Effector memory CD8-positive, alpha-beta T cell (primary cell): ENCODE measurements around the gene AOX1.
"Not testable (repeated sequence)": the region's sequence is repeated elsewhere in the genome, so short reads cannot be mapped to it uniquely, and the experiment has no call there.

Experiments
- ATAC-seq: fragments of 150-1000 bp; cut with Tn5 transposase; replicated peaks from 2 replicates; pipeline ENCODE4 v1.10.0; 2021; ENCODE audit warnings: mild to moderate bottlenecking, moderate library complexity
- DNase-seq, 3 experiments: peaks; one replicate each; pipeline ENCODE4 v3.0.0; 2021
- H3K27ac Mint-ChIP-seq, 2 donors: one replicate each; pipeline ENCODE4 v1.8.0; 2022; ENCODE audit warnings: mild to moderate bottlenecking in 2 of 2, mixed read lengths in 2 of 2, moderate library complexity in 2 of 2
- H3K27me3 Mint-ChIP-seq, 2 donors: one replicate each; pipeline ENCODE4 v1.8.0; 2022; ENCODE audit warnings: mixed read lengths in 2 of 2
- H3K36me3 Mint-ChIP-seq: one replicate; pipeline ENCODE4 v1.8.0; 2022; ENCODE audit warnings: mild to moderate bottlenecking, moderate library complexity, mixed read lengths; ENCODE audit not compliant: insufficient read depth
- H3K4me1 Mint-ChIP-seq, 2 donors: one replicate each; pipeline ENCODE4 v1.8.0; 2022; ENCODE audit warnings: low read depth in 2 of 2, mixed read lengths in 2 of 2
- H3K4me3 Mint-ChIP-seq, 2 donors: one replicate each; pipeline ENCODE4 v1.8.0; 2022; ENCODE audit warnings: mild to moderate bottlenecking in 2 of 2, mixed read lengths in 2 of 2, moderate library complexity in 2 of 2
- H3K9me3 Mint-ChIP-seq, 2 donors: one replicate each; pipeline ENCODE4 v1.8.0; 2022; ENCODE audit warnings: mixed read lengths in 2 of 2

Gene AOX1

DNA sequence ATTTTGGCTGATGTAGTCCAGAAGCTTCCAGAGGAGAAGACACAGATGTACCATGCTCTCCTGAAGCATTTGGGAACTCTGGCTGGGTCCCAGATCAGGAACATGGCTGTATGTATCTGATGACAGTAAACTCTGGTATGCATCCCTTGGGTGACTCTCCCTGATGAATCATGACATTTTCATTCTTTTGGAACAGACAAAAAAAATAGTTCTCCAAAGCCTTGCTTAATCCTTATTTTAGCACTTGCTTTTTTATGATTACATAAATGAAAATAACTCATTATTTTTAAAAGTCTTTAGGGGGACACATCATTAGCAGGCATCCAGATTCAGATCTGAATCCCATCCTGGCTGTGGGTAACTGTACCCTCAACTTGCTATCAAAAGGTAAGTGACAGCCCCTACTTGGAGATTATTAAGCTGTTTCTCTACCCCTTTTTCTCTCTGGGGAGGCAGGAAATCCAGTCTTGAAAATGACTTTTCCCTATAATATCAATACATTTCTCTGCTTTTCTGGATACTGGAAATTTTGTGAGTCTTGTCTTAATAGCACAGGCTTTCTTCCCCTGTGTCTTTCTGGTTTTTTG, 23.3 kb downstream of the AOX1 start:
- Mint-ChIP-seq H3K4me3 (no peak overlapping the region), H3K9me3 (no peaks in the 10 kb centered on the region), H3K27ac (no peak overlapping the region), H3K27me3 (peaks cover 62 to 70% of the 10 kb centered on the region in 2 donors), H3K36me3 (no peaks in the 10 kb centered on the region), H3K4me1 (no peaks in the 10 kb centered on the region)
- no peak for DNase-seq
- ATAC-seq = no peak

DNA sequence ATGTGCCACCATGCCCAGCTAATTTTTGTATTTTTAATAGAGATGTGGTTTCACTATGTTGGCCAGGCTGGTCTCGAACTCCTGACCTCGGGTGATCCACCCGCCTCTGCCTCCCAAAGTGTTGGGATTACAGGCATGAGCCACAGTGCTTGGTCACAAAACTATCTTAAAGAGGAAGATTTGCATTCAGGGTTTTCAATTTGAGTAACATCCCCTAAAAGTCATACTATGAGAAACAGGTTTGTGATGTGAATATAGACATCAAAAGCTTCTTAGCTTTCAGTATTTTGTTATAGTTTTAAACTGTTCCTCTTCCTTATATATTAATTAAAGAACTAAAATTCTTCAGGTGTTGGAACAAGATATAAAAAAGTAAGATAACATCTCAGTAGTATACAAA, 24.4 kb downstream of the AOX1 start:
- not testable (repeated sequence) for H3K4me3 Mint-ChIP-seq, H3K36me3 Mint-ChIP-seq, H3K27ac Mint-ChIP-seq, H3K4me1 Mint-ChIP-seq, H3K9me3 Mint-ChIP-seq, ATAC-seq, DNase-seq
- H3K27me3 Mint-ChIP-seq = peaks cover 70 to 76% of the 10 kb centered on the region in 2 donors

DNA sequence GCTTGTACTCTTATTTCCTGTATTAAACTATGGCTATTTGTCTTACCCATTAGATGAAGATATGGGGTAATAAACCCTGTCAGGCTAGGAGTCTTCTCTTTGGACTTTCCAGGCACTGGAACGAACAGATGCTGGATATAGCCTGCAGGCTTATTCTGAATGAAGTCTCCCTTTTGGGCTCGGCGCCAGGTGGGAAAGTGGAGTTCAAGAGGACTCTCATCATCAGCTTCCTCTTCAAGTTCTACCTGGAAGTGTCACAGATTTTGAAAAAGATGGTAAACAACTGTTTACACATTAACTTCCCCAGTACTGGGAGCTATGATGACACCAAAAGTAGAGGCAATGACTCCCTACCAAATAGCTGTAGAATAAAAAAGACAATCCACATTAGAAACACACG, 27.9 kb downstream of the AOX1 start:
- ATAC-seq = no peak
- H3K4me1 Mint-ChIP-seq = peaks cover 0 to 3% of the 10 kb centered on the region in 2 donors
- H3K27ac Mint-ChIP-seq = peak overlapping the region in 1 of 2 donors; percentile 28
- peaks cover 45 to 50% of the 10 kb centered on the region in 2 donors for H3K27me3 Mint-ChIP-seq
- H3K9me3 Mint-ChIP-seq = no peaks in the 10 kb centered on the region
- no peak for DNase-seq
- no peak overlapping the region for H3K4me3 Mint-ChIP-seq
- no peaks in the 10 kb centered on the region for H3K36me3 Mint-ChIP-seq

DNA sequence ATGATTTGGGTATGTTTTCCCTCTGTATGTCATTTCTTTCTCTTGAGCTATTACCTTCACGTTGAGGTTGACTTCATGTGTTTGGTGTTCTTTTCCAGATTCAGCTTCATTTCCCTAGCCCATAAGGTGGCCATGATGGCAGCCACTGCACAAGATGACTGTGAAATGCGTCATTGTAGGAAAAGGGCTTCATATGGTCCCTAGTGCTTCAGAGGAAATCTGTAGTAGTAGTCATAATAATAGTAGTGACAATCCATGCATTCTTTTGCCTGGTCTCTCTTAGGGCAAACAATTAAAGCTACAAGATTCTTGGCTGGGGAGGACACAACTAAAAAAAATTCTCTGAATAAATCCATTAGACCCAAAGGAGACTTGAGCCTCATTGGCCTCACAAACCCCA, 28.4 kb downstream of the AOX1 start:
- ATAC-seq (no peak), DNase-seq (no peak)
- Mint-ChIP-seq H3K9me3 (no peaks in the 10 kb centered on the region), H3K27me3 (peaks cover 43 to 45% of the 10 kb centered on the region in 2 donors), H3K4me1 (peaks cover 0 to 3% of the 10 kb centered on the region in 2 donors), H3K4me3 (no peak overlapping the region), H3K27ac (peak overlapping the region in 1 of 2 donors; percentile 28), H3K36me3 (no peaks in the 10 kb centered on the region)

DNA sequence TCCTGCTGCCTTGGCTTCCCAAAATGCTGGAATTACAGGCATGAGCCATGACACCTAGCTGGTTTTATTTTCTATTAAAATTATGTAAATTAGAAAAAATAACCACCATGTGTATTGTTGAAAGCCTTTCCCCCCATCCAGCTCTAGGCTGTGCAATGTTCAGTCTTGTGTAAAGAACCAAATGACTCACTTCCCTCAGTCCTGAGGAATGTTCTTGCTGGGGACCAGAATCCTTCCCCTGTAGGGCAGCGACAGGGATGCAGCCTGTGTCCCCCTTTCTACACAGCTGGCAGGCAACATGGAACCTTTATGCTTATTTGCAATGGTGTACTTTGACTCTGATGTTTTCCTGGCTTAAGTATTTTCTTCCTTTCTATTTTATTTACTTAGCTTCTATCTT, 29.4 kb downstream of the AOX1 start:
- DNase-seq (no peak), ATAC-seq (no peak)
- Mint-ChIP-seq H3K36me3 (no peaks in the 10 kb centered on the region), H3K4me3 (no peak overlapping the region), H3K27ac (no peak overlapping the region), H3K27me3 (peaks cover 38% of the 10 kb centered on the region in 2 donors), H3K9me3 (no peaks in the 10 kb centered on the region), H3K4me1 (peaks cover 0 to 3% of the 10 kb centered on the region in 2 donors)

DNA sequence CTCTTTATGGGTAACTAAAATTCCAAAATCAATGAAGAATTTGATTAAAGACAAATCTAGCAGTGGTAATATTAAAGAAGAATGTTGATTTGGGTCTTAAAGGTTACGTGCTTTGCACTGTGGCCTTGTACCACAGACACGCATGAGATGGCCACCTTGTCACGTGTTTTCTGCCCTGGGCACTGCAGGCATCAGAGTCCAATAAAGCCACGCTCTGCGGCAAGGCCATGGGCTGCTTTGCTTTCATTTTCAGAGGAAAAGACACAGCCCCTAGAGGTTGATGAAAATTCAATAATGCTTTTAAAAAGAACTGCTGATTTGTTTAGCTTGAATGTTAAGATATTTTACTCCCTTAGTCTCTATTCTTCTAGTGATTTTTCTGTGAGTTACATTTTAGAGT, 30.4 kb downstream of the AOX1 start:
- H3K4me3 Mint-ChIP-seq = no peak overlapping the region
- H3K4me1 Mint-ChIP-seq = peaks cover 0 to 3% of the 10 kb centered on the region in 2 donors
- ATAC-seq (no peak), DNase-seq (no peak)
- H3K9me3 Mint-ChIP-seq = no peaks in the 10 kb centered on the region
- no peaks in the 10 kb centered on the region for H3K36me3 Mint-ChIP-seq
- H3K27me3 Mint-ChIP-seq = peaks cover 34 to 38% of the 10 kb centered on the region in 2 donors
- H3K27ac Mint-ChIP-seq = no peak overlapping the region

DNA sequence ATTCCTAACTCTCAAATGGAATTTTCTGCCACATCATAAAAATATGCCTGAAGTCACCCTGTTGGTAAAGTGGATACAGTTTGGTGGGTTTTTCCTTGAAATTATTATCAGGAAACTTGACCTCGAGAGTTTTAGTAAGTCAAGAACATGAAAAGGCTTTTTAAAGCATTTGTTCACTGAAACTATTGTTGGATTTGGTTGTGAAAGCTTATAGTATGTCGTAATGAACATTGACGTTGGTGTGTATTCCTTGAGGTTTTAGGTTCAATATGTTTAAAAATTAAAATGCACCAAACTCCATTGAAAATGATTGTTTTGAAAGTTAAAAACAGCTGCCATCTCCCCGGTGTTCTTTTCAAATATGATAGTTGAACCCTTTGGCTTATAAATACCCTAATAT, 30.8 kb downstream of the AOX1 start:
- Mint-ChIP-seq H3K27ac (no peak overlapping the region), H3K4me1 (peaks cover 0 to 3% of the 10 kb centered on the region in 2 donors), H3K4me3 (no peak overlapping the region), H3K9me3 (no peaks in the 10 kb centered on the region), H3K27me3 (peaks cover 29 to 36% of the 10 kb centered on the region in 2 donors), H3K36me3 (no peaks in the 10 kb centered on the region)
- no peak for ATAC-seq
- DNase-seq = no peak

DNA sequence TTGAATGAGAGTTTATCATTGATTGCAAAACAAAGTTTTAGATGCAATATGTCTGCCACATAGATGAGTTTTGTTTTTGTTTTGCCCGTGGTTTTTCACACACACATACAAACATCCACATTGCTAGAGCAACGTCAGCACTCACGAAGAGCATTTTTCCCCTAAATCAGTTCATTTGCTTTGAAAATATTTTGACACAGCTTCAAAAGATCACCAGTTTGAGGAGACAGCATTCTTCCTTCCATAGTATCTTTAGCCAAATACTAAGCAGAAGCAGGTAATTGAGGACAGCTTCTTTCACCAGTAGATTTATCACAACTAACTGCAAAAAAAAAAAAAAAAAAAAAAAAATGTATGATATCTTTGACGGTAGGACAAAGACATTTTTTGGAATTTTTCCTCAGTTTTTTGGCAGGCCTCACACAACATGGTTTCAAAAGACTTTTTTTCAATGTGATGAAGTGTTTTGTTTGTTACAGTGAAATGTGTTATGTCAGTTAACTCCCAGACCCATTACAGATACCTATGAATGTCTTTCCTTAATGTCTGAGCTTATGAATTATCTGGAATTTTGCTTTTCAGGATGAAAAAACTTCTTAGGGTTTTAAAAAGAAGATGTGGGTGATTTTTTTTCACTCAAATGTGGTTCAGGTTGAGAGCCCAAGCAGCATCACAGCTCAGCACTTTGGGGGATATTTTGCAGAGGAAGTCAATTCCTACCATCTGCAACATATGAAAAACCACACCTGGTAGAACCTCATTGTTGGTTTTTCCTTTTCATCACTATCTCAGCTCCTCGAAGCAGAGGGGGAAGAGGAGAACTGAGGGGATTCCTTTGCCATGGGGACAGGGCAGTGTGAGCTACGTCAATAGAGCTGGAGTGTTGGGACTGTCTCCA, 31.6 kb downstream of the AOX1 start:
- Mint-ChIP-seq H3K4me3 (no peak overlapping the region), H3K27ac (no peak overlapping the region), H3K4me1 (peaks cover 0 to 3% of the 10 kb centered on the region in 2 donors), H3K27me3 (peaks cover 22 to 28% of the 10 kb centered on the region in 2 donors), H3K9me3 (no peaks in the 10 kb centered on the region), H3K36me3 (no peaks in the 10 kb centered on the region)
- ATAC-seq = no peak
- no peak for DNase-seq

DNA sequence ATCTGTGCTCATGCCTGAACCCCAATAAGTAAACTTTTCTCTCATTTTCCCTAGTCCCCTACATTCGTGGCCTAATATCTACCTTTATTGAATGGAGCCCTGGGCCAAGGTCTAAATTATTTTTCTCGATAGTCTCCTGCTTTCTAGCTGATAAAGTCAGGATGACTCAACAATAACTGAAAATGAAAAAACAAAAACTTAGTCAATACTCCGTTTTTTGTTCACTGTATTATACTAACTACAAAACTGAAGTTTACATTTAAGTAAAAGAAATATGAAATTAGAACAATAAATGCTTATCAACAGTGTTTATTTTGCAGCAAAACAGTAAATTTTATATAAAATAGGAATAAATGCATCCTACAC, 32.2 kb downstream of the AOX1 start:
- Mint-ChIP-seq H3K27me3 (peaks cover 19 to 27% of the 10 kb centered on the region in 2 donors), H3K9me3 (no peaks in the 10 kb centered on the region), H3K4me3 (no peak overlapping the region), H3K36me3 (no peaks in the 10 kb centered on the region), H3K27ac (no peak overlapping the region), H3K4me1 (peaks cover 0 to 3% of the 10 kb centered on the region in 2 donors)
- ATAC-seq (no peak), DNase-seq (no peak)

DNA sequence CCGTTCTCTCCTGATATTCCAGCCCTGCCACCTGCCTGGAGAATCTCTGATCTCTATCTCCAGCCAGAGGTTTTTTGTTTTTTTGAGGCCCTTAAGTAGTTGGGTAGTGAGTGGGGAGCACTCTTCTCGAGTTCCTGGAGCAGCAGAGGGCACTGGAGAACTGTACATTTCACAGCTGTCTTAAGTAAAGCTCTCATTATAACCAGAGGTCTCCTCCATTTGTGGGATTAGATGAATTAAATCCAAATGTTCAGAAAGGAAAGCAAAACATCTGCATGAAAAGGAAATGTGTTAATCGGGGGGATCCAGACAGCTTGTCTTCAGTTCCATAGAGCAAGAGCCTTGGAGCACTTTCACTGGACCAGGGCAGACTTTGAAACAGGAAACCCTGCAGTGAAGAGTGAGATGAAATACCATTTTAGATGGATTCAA, 32.8 kb downstream of the AOX1 start:
- Mint-ChIP-seq H3K4me3 (no peak overlapping the region), H3K4me1 (peaks cover 0 to 3% of the 10 kb centered on the region in 2 donors), H3K27me3 (peaks cover 19 to 25% of the 10 kb centered on the region in 2 donors), H3K27ac (peak overlapping the region in 1 of 2 donors; percentile 29), H3K36me3 (no peaks in the 10 kb centered on the region), H3K9me3 (no peaks in the 10 kb centered on the region)
- DNase-seq (no peak), ATAC-seq (no peak)

DNA sequence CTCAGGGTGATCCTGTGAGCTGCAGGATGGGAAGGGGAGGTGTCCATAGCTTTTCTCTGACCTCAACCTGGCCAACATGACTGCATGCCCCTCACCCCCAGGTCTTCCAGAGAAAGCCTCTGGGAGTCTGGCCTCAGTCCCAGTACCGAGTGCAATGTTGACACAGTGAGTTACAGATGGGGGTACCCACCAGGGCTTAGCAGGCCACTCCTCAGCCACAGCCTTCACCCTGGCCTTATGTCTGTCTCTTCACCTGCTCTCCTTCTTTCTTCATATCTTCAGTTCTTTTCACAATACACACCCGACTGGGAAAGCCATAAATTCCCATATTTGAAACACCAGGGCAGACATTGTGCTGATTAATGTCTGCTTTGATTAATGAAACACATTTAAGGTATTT, 33.5 kb downstream of the AOX1 start:
- Mint-ChIP-seq H3K27ac (no peak overlapping the region), H3K9me3 (no peaks in the 10 kb centered on the region), H3K4me1 (peaks cover 0 to 3% of the 10 kb centered on the region in 2 donors), H3K4me3 (no peak overlapping the region), H3K27me3 (peaks cover 19 to 23% of the 10 kb centered on the region in 2 donors), H3K36me3 (no peaks in the 10 kb centered on the region)
- DNase-seq (no peak), ATAC-seq (no peak)

DNA sequence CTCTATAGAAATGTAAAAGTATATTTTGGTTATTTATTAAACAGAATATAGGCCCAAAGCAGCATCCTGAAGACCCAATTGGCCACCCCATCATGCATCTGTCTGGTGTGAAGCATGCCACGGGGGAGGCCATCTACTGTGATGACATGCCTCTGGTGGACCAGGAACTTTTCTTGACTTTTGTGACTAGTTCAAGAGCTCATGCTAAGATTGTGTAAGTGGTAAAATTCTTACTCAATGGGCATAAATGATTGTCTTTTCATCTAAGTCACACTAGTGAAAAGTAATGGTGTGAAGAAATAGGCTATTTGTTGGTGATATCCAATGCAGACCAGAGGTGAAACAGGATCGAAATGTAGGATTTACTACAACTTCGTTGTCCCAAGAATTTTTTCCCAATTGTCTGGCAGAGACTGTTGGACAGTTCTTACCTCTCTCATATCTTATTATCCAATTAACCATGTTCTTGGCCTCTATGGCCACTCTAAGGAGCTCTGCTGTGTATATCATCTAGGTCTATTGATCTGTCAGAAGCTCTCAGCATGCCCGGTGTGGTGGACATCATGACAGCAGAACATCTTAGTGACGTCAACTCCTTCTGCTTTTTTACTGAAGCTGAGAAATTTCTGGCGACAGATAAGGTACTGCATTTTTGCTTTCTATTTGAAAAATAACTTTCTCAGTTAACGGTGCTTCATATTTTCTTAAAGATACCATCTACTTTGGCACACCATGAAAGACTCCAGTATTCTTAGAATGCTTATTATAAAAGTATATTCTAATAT, 35.0 kb downstream of the AOX1 start:
- no peak overlapping the region for H3K27ac Mint-ChIP-seq
- ATAC-seq (no peak), DNase-seq (no peak)
- no peaks in the 10 kb centered on the region for H3K9me3 Mint-ChIP-seq
- H3K27me3 Mint-ChIP-seq = peaks cover 13 to 24% of the 10 kb centered on the region in 2 donors
- no peak overlapping the region for H3K4me3 Mint-ChIP-seq
- H3K36me3 Mint-ChIP-seq = no peaks in the 10 kb centered on the region
- H3K4me1 Mint-ChIP-seq = peaks cover 0 to 3% of the 10 kb centered on the region in 2 donors

DNA sequence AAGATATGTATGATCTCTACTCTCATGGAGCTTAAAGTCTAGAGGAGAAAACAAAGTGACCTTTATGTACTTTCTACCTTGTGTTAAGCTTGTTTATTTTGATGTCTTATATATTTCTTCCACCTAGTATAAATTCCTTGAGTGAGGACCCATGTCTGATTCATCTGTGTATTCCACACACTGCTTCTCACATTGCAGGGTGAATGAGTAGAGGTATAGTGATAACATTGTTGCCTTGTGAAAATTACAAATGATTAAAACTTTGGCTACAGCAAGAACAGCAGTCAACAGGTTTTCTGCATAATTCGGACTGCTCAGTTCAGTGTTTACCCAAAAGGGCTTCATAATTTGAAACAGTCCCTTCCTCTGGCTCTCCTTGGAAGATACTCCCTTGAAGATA, 36.3 kb downstream of the AOX1 start:
- Mint-ChIP-seq H3K9me3 (no peaks in the 10 kb centered on the region), H3K4me3 (no peak overlapping the region), H3K27ac (no peak overlapping the region), H3K36me3 (no peaks in the 10 kb centered on the region), H3K27me3 (peaks cover 20 to 38% of the 10 kb centered on the region in 2 donors), H3K4me1 (peaks cover 0 to 1% of the 10 kb centered on the region in 2 donors)
- no peak for ATAC-seq
- DNase-seq = no peak
